Breast epithelium (tissue), 3 donors: Measurements from ENCODE around the gene MYLIP.

ENCODE experiments used
- POLR2A ChIP-seq: fragments of 450-650 bp; IDR thresholded peaks from one replicate; pipeline ENCODE4 v1.6.1; 2016; ENCODE audit warnings: antibody characterized with exemption, mild to moderate bottlenecking, moderate library complexity
- POLR2AphosphoS5 ChIP-seq, 3 donors: sonication (generic); formaldehyde crosslinking; IDR thresholded peaks; one replicate each; pipeline ENCODE4 v1.6.1; 2017; ENCODE audit warnings: antibody characterized with exemption in 3 of 3
- TF ChIP-seq, protein P1 (sequence below), 3 donors: fragments of 450-650 bp; IDR thresholded peaks; one replicate each; pipeline ENCODE4 v1.5.1; 2016 to 2017; ENCODE audit warnings: antibody characterized with exemption in 3 of 3, mild to moderate bottlenecking in 3 of 3, moderate library complexity in 3 of 3

DNA sequence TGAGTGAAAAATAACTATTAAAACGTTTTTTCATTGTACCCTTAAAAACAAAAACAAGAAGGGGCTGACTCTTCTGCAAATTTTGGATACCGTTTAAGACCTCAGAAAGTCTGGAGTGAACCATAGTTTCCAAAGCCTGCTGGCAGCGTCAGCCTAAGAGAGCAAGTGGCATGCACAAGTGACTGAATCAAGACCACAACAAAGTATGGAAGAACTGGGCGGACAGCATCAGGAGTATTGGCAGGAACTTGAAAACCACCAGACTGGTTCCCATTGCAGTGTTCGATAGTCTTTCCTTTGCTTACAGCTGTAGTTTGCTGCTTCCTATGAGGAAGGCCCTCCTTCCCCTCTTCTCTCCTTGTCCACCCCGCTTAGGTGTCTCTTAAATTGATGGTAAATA is 33.7 kb upstream of the MYLIP start:
- TF ChIP-seq POLR2AphosphoS5 (IDR thresholded peaks at IDR 0.05) (no peak), POLR2A (no peak)
- TF ChIP-seq, protein P1, sequence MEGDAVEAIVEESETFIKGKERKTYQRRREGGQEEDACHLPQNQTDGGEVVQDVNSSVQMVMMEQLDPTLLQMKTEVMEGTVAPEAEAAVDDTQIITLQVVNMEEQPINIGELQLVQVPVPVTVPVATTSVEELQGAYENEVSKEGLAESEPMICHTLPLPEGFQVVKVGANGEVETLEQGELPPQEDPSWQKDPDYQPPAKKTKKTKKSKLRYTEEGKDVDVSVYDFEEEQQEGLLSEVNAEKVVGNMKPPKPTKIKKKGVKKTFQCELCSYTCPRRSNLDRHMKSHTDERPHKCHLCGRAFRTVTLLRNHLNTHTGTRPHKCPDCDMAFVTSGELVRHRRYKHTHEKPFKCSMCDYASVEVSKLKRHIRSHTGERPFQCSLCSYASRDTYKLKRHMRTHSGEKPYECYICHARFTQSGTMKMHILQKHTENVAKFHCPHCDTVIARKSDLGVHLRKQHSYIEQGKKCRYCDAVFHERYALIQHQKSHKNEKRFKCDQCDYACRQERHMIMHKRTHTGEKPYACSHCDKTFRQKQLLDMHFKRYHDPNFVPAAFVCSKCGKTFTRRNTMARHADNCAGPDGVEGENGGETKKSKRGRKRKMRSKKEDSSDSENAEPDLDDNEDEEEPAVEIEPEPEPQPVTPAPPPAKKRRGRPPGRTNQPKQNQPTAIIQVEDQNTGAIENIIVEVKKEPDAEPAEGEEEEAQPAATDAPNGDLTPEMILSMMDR (IDR thresholded peaks at IDR 0.05) = no peak
